GM13977 (cell line): ENCODE data around the gene SLC30A10.
"Not testable (repeated sequence)": the region's sequence is repeated elsewhere in the genome, so short reads cannot be mapped to it uniquely, and the experiment has no call there.

ENCODE experiments used
- DNase-seq: peaks from one replicate; pipeline ENCODE4 v3.0.0; 2012; ENCODE audit warnings: low spot score
- CTCF ChIP-seq: IDR thresholded peaks from 2 replicates; pipeline ENCODE4 v1.5.1; 2012; ENCODE audit warnings: mild to moderate bottlenecking, control low read depth; ENCODE audit not compliant: insufficient read depth; ENCODE audit errors: extremely low read depth, missing control alignments
- in situ Hi-C: fragments of 300-500 bp; cut with MboI; formaldehyde crosslinking; loops from one replicate; pipeline ENCODE4 v1.12.0; 2022; ENCODE audit warnings: low sequenced_read_pairs, low pct_unique_long_range_greater_than_20kb, mixed read lengths, inconsistent platforms; ENCODE audit not compliant: unreplicated experiment

The SLC30A10 gene

DNA sequence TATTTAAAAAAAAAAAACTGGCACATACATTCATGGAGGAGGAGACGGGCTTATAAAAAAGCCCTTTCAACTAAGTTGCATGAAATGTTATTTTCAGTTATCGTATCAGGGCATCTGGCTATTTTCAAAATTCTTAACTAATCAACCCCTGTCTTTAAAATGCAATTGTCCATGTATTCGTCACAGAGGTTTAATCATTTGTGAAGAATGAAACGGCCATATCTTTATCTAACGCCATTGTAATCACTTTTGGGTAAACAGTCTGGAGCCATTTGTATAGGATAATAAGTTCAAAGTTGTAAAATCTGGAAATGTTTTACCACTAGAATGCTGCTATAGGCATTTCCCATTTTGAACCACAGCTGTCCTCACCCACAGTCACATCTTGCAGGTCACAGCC is 30.4 kb downstream of the SLC30A10 start:
- in situ Hi-C loops: no loop called here
- TF ChIP-seq CTCF: no peak
- DNase-seq: no peak

DNA sequence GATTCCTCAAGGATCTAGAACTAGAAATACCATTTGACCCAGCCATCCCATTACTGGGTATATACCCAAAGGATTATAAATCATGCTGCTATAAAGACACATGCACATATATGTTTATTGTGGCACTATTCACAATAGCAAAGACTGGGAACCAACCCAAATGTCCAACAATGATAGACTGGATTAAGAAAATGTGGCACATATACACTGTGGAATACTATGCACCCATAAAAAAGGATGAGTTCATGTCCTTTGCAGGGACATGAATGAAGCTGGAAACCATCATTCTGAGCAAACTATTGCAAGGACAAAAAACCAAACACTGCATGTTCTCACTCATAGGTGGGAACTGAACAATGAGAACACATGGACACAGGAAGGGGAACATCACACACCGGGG is 36.1 kb downstream of the SLC30A10 start:
- DNase-seq, in situ Hi-C loops: not testable (repeated sequence)

DNA sequence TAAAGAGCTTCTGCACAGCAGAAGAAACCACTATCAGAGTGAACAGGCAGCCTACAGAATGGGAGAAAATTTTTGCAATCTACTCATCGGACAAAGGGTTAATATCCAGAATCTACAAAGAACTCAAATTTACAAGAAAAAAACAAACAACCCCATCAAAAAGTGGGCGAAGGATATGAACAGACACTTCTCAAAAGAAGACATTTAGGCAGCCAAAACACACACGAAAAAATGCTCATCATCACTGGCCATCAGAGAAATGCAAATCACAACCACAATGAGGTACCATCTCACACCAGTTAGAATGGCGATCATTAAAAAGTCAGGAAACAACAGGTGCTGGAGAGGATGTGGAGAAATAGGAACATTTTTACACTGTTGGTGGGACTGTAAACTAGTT is 36.5 kb downstream of the SLC30A10 start:
- in situ Hi-C loops: not testable (repeated sequence)

DNA sequence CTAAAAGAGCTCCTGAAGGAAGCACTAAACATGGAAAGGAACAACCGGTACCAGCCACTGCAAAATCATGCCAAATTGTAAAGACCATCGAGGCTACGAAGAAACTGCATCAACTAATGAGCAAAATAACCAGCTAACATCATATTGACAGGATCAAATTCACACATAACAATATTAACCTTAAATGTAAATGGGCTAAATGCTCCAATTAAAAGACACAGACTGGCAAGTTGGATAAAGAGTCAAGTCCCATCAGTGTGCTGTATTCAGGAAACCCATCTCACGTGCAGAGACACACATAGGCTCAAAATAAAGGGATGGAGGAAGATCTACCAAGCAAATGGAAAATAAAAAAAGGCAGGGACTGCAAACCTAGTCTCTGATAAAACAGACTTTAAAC is 39.7 kb downstream of the SLC30A10 start:
- in situ Hi-C loops, DNase-seq: not testable (repeated sequence)

More for the DNA sequence above, 36.5 kb downstream of the SLC30A10 start:
- not testable (repeated sequence) for DNase-seq

GRCh38 chr1:219885680-219886079 is 42.7 kb downstream of the SLC30A10 start:
- no peak for DNase-seq
- TF ChIP-seq CTCF: no peak
- in situ Hi-C loops: no loop called here

DNA sequence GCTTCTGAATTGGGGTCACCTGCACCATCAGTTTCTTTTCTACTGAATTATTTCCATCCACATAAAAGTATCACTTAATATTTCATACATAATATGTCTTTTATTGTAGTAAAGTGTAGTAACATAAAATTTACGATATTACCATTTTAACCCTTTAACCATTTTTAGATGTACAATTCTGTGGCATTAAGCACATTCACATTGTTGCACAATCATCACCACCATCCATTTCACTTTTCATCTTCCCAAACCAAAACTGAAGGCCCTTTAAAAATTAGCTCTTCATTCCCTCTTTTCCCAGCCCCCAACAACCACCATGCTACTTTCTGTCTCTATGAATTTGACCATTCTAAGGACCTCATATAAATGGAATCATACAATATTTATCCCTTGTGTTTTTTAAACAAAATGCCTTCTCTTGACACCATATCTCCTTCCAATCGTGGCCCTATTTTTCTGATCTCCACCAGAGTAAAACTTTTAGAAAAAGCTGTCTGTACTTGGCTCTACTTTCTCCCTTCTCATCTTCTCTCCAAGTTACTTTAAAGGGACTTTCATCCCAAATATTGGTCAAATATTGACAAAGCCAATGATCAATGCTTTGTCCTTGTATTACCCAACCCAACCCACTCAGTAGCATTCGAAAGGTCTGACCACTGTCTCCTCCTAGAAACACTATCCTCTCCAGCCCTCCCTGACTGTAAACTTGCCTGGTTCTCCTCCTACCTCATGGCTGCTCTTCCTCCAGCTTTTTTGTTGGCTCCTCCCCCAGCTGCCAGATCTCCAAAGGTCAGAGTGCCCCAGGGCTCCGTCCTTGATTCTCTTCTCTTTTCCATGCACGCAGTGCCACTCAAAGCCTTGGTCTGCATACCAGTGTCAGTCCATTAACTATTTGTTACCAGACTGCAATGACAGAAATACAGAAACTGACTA is 44.7 kb downstream of the SLC30A10 start:
- no peak for TF ChIP-seq CTCF
- in situ Hi-C loops: no loop called here
- no peak for DNase-seq

DNA sequence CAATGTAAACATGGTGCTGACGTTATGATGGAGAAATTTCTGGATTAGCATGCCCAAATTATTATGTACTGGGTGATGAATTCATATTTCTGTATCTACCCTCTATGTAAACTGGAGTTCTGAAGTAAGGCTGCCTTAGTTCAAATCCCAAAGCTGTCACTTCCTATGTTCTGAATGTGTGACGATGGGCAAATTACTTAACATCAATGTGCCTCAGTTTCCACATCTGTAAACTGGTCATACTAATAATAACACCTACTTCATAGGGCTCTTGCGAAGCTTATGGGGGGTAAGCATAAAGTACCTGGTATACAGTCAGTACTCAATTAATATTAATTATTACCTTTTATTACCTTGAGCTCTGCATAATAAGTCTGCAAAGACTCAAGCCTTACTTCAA is 45.6 kb downstream of the SLC30A10 start:
- DNase-seq: no peak
- no peak for TF ChIP-seq CTCF
- in situ Hi-C loops: no loop called here

DNA sequence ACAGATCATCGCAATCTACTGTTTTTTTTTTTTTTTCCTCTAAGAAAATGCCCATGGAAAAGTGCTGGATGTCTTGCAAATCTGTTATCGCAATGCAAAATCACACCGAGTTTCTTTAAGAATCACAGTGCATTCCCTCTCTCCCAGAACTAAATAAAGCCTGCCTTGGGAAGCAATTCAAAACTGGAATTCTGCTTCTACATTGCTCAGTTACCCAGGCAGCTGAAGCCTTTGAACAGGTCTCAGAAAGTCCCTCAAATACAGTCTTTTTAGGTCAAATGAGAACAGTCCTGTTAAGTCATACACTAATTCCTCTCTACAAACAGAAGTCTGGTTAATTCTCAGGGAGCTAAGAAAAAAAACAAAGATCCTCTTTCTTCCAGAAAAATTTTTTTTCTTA is 46.3 kb downstream of the SLC30A10 start:
- no peak for DNase-seq
- TF ChIP-seq CTCF: no peak
- in situ Hi-C loops: no loop called here
